Middle frontal gyrus (tissue), 1 donor: ENCODE data around the gene GDA.

Experiments used
- DNase-seq: peaks from one replicate; pipeline ENCODE4 v3.0.0-alpha.2; 2015; ENCODE audit warnings: low spot score; ENCODE audit errors: extremely low spot score

GDA gene

DNA sequence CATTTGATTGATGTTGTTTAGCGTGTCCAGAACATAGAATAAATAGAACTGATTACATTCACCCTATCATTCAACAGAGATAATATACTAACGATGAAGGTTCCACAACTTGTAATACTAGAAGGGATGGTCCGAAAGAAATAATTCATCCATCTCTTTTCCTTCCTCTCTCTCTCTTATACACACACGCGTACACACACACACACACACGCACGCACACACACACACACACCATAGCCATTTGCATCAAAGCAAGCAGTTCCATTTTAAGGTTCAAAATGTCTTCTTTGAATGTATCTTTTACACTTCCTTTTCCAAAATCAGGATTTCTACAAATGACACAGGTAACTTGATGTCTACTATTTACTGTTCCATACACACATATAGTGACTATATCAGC is 887 bp downstream of the GDA start:
- no peak for DNase-seq

DNA sequence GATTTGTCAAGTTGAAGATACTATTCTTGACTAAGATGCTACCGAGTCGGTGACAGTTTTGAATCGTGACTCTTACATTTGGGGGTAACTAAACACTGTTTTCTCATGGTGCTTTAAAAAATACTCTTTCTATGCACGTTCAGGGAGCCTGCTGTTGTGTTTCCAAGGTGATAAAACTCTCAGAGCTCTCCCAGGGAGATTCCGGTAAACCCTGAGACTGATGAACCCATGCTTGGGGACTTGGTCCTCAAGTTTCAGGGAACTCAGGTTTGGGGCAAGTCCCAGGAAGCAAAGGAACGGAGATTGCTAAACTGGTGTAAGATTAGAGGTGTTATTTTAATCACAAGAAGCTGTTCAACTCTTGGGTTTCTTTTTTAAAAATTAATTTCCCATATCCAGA is 1.4 kb downstream of the GDA start:
- no peak for DNase-seq

DNA sequence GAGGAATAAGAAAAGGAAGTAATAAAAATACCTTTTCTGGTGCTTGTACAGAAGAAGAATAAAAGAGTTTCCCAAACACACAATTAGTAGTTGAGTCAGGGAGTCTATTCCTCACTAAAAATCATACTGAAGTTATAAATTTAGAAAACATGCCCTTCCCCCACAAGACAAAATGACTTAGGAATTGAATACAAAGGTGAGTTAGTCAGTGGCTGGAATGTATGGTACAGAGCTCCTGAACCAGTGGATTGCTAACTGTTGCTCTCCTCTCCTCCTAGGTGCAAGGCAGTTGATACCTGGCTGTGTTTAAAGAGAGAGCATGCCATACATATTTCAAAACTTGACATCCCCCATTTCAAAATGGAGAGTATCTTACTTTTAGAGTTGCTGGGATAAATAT is 1.9 kb downstream of the GDA start:
- no peak for DNase-seq

DNA sequence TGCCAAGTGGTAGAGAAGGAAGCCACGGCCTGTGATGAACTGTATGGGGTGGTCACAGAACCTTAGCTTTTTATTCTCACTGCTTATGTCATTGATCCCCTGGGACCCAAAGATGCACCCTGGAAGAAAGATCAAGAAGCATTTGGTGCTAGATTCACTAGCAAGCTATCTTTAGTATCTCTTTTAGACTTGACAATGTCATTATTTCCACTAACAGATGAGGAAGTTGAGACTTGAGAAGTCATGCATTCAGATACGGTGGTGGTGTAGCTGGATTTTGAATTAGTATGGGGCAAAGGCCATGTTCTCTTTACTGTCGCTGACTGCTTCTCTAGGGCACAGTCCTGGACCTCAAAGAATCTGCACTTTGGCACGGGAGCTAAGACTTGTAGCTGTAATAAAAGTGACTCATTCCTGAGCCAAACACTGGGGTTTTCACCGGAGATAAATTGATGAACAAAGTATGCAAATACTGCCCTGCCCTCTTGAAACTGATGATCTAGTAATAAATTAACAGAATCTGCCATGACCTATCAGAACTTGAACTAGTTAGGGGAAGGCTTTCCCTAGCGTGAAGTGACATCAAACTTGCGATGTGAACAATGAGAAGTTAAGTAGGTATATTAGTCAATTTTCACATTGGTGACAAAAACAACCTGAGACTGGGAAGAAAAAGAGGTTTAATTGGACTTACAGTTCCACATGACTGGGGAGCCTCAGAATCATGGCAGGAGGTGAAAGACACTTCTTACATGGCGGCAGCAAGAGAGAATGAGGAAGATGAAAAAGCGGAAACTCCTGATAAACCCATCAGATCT is 5.4 kb downstream of the GDA start:
- DNase-seq: no peak

DNA sequence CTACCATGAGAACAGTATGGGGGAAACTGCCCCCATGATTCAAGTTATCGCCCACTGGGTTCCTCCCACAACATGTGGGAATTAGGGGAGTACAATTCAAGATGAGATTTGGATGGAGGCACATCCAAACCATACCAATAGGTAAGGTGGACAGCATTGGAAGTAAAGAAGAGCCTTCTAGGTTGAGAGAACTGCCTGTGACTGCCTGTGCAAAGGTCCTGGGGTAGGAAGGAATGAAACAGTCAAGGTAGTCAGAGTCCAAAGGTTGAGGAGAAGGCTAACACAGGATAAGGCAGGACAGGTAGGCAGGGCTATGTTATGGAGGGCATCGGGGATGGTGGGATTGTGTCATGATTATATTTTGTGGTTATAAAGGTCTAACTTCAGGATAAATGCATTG is 6.1 kb downstream of the GDA start:
- no peak for DNase-seq

DNA sequence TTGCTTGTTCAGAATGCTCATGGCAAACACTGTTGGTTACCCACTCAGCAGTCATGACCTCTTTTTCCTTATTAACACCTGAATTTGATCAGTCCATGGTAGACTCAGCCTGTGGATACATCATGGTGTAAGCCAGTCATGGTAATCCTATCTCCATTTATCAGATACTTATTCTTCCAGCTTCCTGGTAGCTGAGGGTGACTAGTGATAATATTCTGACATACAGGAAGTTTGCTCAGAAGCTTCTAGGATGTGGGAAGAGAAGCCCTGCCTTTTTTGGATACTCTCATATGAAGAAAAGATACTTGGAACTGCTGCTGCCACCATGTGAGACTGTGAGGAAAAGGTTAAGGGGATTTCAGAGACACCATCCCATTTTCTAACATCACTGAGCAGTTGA is 7.3 kb downstream of the GDA start:
- DNase-seq: no peak

DNA sequence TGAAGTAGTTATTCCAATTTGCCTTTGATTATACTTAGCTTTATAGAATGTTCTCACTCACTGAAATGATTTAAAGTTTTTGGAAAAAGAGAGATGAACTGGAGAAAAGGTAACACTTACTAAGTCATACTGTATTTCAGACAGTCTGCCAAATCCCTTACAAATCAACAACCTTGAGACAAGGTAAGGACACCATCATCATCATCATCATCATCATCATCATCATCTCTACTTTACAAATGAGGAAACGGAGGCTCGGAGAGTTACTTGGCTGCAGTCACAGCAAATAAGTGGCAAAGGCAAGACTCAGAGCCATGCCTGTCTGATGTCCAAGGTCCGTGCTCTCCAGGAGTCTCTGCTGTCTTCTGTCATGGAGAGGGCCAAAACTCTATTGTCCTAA is 9.4 kb downstream of the GDA start:
- no peak for DNase-seq

DNA sequence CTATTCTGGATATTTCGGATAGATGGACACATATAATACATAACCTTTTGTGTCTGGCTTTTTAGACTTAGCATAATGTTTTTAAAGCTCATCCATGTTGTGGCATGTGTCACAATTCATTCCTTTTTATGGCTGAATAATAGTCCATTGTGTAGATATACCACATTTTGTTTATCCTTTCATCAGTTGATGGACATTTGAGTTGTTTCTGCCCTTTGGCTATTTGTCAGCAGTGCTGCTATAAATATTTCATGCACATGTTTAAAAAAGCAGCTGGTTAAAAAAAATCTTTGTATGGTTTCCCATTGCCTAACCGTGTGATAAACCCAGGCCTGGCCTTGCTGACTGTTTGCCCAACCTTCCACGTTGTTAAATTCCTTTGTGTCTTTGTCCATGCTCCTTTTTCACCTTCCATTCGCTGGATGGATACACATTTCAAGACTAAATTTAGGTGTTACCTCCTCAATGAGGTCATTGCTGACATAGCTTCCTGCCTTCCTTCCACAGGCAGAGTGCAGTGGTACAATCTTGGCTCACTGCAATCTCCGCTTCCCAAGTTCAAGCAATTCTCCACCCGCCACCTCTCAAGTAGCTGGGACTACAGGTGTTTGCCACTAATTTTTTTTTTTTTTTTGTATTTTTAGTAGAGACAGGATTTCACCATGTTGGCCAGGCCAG is 11.3 kb downstream of the GDA start:
- DNase-seq: no peak

DNA sequence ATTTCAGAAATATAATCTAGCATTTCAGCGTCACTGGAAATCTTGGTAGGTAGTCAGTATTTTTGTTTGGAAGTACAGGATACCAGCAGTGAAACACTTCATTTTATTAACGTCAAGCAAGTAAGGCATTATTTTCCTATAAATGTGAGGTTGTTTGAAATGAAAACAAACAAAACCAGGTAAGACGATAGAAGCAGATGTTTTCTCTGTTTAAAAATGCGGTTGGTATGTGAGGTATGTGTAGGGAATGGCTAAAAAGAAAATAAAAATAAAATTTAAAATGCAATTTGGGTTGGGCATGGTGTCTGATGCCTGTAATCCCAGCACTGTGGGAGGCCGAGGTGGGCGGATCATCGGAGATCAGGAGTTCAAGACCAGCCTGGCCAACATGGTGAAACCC is 16.1 kb downstream of the GDA start:
- no peak for DNase-seq

DNA sequence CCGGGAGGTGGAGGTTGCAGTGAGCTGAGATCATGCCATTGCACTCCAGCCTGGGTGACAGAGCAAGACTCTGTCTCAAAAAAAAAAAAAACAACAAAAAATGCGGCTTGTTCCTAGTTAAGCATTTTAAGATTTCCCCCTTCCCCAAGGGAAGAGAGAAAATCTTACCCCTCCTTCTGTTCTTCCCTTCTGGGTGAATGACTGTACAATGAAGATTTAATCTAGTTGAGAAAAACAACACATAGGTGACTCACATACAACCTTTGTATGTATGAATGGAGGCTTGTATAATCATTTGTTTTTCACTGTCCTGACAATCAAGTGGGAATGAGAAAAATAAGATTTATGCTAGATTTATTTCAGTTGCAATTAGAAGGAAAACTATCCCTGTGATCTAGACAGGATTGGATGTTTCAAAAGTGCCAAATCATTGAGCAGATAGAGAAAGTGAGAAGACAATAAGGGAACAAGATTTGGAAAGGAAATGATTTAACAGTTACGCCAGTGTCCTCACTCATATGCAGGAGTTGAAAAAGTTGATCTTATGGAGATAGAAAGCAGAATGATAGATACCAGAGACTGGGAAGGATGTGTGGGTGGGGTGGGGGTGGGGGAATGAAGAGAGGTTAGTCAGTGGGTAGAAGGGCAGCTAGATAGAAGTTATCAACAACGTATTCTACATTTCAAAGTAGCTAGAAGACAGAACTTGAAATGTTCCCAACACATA is 16.7 kb downstream of the GDA start:
- no peak for DNase-seq

DNA sequence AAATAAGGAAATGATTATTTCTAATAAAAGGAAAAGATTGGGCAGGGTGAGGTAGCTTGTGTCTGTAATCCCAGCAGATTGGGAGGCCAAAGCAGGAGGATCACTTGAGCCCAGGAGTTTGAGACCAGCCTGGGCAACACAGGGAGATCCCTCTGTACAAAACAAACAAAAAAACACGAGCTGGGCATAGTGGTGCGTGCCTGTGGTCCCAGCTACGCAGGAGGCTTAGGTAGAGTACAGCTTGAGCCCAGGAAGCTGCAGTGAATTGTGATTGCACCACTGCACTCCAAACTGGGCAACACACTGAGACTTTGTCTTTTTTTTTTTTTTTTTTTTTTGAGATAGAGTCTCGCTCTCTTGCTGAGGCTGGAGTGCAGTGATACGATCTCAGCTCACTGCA is 18.8 kb downstream of the GDA start:
- DNase-seq: no peak

DNA sequence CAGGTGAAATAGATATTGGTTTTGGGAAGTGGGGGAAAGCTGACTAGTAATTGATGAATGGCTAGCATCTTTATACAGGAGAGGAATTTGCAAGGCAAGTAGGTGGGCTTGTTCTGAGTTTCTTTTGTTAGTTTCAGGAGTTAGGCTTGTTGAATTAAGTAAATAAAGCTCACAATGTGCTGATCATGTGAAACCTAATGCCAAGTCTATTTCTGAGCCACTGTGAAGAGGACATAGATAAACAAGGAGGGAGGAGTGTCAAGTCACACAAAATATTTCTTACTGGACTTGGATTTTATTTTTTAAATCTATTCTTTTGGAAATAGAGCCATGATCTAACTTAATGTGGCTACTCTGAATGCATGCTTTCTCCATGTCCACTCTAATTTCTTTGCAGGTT is 19.9 kb downstream of the GDA start:
- DNase-seq: no peak

DNA sequence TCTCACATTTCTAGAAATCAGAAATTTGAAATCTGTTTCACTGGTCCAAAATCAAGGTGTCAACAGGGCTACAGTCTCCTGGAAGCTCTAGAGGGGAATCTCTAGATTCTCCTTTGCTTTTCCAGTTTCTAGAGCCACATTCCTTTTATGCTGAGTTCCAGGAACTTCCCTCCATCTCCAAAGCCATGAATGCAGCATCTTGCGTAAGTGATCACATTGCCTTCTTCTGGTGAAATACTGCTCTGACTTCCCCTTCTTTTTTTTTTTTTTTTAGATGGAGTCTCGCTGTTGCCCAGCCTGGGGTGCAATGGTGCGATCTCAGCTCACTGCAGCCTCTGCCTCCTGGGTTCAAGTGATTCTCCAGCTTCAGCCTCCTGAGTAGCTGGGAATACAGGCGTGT is 23.8 kb downstream of the GDA start:
- no peak for DNase-seq

DNA sequence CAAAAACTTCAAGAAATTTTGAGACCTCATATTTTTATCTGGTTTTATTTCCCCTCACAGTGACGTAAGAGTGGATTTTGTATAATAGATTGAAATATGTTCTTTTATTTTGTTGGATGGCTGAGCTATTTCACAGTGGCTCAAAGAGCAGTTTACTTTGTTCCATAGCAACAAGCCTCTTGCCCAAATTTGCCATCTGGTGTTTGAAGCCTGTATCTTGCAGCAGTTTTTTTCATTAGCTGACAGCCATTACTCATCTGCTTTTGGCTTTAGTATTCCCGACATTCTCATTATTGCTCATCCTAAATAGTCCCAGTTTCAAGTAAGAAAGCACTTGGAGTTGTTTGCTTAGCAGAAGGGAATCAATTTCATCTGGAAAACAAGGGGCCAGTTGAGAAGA is 36.3 kb downstream of the GDA start:
- DNase-seq: no peak

DNA sequence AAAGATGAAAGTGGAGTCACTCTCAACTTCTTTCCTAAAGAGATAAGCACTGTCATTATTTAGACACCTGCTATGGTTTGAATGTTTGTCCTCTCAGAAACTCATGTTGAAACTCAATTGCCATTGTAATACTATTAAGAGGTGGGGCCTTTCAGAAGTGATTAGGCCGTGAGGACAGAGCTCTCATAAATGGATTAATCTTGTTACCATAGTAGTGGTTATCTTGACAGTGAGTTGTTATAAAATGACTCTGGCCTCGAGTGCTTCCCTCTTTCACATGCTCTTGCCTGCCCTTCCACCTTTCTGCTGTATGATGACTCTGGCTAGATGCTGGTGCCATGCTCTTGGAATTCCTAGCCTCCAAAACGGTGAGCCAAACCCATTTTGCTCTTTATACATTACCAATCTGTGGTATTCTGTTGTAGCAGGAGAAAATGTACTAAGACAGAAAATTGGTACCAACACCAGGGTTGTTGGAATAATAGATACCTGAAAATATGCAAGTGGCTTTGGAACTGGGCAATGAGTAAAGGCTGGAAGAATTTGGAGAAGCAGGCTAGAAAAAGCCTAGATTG is 38.0 kb downstream of the GDA start:
- DNase-seq: no peak

DNA sequence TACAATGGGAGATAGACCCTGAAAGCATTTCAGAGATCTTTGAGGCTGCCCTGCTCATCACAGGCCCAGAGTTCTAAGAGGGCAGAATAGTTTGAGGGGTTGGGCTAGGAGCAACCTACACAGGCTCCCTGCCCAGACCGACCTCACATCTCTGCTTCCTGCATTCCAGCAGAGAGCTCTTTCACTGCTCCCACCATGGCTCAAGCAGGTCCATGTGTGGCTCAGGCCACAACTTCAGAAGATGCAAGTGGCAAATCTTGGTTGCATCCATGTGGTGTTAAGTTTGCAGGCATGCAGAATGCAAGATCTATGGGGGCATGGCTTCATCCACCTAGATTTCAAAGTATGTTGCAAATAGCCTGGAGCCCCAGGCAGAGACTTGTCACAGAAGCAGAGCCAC is 39.0 kb downstream of the GDA start:
- no peak for DNase-seq

DNA sequence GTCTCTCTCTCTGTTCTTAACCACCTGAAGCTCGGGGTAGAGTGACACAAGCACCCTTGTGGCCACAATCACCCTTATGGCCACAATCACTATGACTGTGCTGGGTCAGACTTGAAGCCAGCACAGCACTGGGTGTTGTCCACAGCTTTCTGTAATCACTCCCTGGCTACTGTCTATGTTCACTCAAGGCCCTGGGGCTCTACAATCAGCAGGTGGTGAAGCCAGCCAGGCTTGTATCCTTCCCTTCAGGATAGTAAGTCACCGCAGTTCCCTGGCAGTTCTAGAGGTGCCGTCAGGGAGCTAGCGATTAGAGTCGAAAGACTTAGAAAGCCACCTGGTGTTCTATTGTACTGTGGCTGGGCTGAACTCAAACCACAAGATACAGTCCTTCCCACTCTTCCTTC is 44.2 kb downstream of the GDA start:
- no peak for DNase-seq

DNA sequence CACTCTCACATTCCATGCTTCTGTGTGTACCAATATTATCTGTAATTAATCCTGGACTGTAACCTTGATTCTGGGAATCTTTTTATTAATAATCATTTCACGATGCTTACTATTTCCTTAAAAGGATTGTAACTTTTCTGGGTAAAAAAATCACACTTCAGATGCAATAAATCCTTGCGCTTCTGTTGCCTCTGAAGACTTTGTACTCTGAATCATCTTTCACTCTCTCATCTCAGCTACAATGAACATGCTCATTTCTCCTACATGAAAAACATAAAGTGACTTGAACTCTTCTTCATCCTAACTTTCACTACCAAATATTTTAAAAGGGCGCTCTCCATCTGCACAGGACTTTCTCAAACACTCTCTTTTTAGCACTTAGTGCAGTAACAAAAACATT is 50.0 kb downstream of the GDA start:
- no peak for DNase-seq

DNA sequence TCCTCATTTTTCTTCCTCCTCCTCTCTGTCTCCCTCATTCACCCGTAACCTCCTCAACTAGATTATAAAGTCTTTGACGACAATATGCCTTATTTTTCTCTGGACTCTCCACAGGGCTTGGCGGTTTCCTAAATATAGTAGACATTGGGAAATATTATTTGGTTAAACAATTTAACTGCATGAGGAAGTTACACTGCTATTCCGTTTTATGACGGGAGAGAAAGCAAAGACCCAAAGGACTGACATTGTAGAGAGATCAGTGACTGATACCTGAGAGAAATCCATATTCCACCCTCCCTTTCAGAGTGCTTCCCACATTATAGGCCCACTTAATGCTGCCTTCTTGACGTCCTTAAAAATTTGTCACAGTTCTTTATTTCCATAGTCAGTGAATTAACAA is 51.2 kb downstream of the GDA start:
- no peak for DNase-seq

DNA sequence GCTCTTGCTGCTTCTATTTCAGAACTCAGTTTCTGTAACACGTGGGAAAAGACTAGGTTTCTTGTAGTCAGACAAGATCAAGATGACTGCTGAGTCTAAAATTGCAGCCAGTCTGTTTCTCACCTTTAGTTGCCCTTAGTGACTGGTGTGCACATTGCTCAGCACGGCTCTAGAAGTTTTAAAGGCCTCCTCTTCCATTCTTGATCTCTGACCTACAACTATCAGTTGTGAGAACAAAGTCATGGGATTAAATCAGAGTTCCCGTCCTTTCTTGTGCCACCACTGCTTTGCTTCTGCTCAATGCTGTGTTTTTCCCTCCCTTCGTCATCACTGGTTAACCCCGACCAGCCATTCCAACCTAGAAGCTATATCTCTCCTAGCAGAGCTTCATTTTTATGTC is 52.8 kb downstream of the GDA start:
- no peak for DNase-seq

DNA sequence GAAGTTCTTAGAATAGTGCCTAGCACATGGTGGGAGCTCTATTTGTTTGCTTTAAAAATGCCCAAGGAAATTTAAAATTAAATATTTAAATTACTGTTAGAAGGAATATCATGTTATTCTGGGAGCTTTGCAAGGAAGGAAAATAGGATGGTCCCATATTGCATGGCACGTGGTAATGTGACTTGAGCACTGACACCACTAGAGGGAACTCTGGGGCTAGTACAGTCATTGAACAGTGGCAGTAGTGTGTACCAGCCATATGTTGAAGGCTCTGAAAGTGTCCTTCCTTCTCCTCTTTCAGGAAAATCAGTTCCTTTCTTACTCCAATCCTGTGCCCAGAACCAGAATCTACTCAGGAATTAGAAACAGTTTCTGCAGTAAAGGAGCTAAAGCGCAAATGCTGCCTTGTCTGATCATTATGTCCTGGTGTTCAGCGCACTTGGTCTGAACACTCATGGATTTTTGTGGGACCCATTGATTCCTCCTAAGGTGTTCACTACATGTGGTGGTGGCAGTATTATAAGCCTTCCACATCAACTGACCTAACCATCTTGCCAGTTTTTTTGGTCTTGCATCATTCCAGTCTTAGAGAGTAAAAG is 54.1 kb downstream of the GDA start:
- DNase-seq: peak; percentile 40

DNA sequence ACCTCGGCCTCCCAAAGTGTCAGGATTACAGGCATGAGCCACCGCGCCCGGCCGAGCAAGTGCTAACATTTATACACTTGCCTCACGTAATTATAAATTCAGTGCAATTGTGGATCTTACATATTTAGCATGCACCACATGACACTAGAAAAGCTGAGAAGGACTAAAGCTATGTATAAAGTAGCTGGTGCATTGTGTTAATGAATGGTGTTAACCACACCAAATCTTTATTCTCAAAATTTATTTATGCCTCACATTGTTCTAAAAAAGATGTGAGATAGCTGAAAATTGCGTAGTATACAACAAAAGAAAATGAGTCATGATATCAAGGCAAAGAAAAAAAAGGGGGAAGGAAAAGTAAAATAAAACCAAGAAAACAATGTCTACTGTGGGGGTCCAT is 54.8 kb downstream of the GDA start:
- DNase-seq: no peak
